Activated CD4-positive, alpha-beta T cell treated with anti-CD3 and anti-CD28 coated beads, Interleukin-2, Interleukin-4, amounts not matched to agents 100 ng/mL and 50 ng/mL, durations not matched to agents 16 hours and 8 hours (primary cell): ENCODE results near the gene SLC10A7.
A peak's percentile ranks its signal among the peaks of the same experiment; 100 is the strongest.

Experiments used
- DNase-seq: peaks from one replicate; pipeline ENCODE4 v3.0.0-alpha.2; 2020; ENCODE audit warnings: low spot score

Gene SLC10A7

DNA sequence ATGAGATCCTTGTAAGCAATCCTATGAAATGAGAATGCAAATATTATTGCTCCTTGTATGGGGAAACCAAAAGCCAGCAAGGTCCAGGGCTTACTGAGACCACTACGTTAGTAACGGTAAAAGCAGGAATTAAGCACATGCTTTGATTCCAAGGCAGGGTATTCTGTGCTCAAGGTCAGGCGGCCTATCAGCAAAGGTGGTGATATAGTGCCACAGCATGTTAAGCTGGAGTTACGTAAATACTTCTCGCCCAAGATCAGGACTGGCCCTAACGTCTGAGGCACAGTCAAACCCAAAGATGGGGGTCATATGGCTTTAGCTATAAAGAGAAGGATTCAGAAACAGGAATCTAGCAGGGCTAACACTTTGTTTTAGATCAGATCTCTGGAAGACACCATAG, 27.6 kb downstream of the SLC10A7 start:
- no peak for DNase-seq

- no peak for DNase-seq
These were observed 31.6 kb downstream of the SLC10A7 start for GRCh38 chr4:146490106-146490505.

DNA sequence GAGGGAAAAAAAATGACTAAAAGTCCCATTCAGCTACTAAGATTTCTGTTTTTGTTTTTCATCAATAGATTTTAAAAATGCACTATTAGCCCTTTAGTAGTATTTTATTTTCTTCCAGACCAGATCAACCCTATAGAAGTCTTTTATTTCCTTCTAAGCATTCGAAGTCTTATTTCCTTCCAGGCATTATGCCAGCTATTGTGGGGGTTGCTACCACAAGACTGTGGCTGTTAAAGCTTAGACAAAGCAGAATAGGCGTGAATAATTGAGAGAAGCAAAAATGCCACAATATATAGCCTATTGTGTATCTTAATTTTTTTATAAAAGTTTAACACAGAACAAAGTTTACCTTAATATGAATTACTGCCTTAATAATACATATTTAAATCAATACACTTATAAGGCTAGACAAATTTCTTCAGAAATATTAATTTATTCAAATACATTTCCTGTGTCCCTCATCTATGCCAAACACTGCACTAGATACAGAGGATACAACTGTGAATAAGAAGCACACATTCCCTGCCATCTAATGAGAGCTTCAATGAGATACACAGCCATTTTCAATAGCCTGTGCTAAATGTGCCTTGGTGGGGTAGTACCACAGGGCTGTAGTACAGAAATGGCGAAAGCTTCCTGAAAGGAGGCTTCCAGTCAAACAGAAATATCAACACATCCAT, 33.1 kb downstream of the SLC10A7 start:
- no peak for DNase-seq

- DNase-seq = peak; percentile 20
These were observed 35.2 kb downstream of the SLC10A7 start for GRCh38 chr4:146486565-146486964.

DNA sequence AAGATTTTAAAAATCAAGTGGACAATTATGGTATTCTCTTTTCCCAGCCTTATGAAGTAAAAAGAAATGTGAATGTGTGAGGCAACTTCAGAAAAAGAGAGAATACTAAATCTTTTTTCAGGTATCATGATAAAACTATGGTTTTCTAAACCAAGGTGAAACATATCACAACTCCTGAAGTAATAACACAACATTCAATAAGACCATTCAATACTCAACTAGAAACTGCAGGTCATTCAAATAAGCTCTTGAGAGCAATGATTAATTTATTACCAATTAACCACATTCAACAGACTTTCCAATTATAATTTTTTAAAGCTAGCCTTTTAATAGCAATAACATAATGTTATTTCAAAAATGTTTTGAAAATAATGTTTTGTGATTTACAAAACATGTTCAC, 35.8 kb downstream of the SLC10A7 start:
- no peak for DNase-seq

GRCh38 chr4:146482788-146483187, 39.0 kb downstream of the SLC10A7 start:
- DNase-seq = no peak

GRCh38 chr4:146481246-146481645, 40.5 kb downstream of the SLC10A7 start:
- no peak for DNase-seq

DNA sequence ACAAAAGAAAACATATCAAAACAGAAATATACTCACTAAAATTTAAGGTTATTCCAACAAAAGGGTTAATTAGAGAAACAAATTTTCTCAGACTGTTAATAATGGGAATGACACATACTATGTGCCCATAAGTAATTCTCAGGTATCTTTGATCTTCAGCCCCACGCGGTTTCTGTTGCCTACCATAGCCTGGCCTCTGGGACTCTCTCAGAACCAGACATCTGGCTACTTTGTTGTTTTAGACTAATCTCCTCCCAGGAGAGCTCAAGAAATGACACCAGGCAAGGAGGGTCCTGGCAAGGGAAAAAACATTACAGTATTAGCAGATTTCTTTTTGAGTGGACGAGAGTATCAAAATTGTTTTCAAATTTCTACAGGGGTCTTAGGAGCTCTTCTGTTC, 43.7 kb downstream of the SLC10A7 start:
- DNase-seq = no peak

GRCh38 chr4:146477054-146477453, 44.7 kb downstream of the SLC10A7 start:
- DNase-seq = no peak

GRCh38 chr4:146472404-146472803, 49.3 kb downstream of the SLC10A7 start:
- no peak for DNase-seq

GRCh38 chr4:146470604-146471003, 51.1 kb downstream of the SLC10A7 start:
- DNase-seq = no peak

DNA sequence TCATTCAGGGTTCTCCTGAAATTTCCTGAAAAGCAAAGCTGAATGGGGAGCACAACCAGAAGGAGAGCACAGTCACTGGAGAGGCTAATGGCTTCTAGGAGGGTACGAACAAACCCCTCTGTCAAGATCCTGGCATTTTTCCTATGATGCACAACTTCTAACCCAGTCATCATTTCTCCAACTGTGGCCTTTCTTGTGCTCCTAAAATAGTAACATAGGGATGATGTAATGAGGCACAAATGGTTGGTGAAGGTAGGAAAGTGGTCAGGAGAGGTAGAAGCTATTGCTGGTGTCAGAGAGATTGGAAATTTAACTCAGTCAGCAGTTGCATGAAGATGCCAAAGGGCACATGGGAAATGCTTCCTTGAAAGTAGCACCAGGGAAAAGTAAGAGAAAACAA, 52.7 kb downstream of the SLC10A7 start:
- no peak for DNase-seq

- DNase-seq = peak; percentile 31
These were observed 56.1 kb downstream of the SLC10A7 start for GRCh38 chr4:146465628-146466027.

DNA sequence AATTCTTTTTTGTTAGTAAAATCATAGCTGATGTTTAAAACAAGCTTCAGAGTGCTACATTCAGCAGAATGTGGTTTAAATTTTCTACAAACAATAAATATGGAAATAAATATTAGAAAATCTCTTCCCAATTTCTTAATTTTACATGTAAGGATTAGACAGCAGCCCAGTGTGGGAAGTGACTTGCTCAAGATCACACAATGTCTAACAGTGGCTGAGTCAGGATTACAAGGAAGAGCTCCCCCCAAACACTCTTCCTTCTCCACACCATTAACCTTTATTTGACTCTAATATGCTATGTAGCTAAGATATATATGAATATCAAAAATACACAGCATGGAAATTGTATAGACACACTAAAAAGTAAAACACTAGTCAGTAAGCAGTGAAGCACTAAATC, 59.5 kb downstream of the SLC10A7 start:
- DNase-seq = no peak

DNA sequence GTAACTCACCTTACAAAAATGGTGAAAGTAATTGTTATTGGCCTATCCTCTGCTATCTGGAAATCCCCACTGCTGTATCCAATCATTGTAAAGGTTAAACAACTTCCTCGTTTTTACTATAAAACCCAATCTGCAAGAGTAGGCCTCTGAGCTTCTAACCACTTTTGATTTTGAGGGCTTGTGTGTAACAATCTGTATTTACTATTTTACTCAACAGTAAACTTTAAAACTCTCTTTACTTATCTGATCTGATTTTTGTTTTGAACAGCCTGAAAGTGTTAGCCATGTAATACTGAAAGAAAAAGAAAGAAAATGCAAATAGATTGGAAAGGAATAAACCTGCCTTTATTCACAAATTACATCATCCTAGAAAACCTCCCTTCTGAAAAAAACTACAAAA, 63.1 kb downstream of the SLC10A7 start:
- peak; percentile 80 for DNase-seq

GRCh38 chr4:146456681-146457080, 65.1 kb downstream of the SLC10A7 start:
- DNase-seq = no peak

DNA sequence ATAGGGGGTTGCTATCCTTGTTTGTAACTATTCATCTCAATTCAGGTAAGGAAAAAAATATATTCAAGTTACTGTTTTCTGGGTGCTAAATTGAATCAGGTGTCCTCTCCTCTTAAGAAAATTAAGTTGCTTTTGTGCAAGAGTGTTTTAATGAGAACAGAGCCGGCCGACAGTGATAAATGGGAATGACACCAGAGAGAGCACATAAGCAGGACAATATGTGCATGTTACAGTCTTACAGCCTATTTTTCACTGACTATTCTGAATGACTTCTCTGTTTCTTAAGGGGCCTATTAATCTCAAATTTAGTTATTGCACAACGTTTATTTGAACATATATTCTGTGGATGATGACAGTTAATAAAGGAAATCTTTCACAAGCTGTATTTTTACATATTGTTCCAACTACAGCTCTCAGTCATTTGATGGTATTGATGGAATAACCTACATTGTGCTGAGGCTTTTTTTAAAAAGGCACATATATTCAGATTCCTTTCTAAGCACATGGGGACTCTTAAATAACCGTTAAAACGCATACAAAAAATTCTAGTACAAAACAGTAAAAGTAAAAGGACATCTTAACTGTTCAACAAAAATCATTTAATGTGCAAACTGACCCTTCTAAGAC, 68.4 kb downstream of the SLC10A7 start:
- no peak for DNase-seq

- peak; percentile 11 for DNase-seq
These were observed 71.2 kb downstream of the SLC10A7 start for GRCh38 chr4:146450524-146450923.

- DNase-seq = no peak
These were observed 75.2 kb downstream of the SLC10A7 start for GRCh38 chr4:146446555-146446954.

DNA sequence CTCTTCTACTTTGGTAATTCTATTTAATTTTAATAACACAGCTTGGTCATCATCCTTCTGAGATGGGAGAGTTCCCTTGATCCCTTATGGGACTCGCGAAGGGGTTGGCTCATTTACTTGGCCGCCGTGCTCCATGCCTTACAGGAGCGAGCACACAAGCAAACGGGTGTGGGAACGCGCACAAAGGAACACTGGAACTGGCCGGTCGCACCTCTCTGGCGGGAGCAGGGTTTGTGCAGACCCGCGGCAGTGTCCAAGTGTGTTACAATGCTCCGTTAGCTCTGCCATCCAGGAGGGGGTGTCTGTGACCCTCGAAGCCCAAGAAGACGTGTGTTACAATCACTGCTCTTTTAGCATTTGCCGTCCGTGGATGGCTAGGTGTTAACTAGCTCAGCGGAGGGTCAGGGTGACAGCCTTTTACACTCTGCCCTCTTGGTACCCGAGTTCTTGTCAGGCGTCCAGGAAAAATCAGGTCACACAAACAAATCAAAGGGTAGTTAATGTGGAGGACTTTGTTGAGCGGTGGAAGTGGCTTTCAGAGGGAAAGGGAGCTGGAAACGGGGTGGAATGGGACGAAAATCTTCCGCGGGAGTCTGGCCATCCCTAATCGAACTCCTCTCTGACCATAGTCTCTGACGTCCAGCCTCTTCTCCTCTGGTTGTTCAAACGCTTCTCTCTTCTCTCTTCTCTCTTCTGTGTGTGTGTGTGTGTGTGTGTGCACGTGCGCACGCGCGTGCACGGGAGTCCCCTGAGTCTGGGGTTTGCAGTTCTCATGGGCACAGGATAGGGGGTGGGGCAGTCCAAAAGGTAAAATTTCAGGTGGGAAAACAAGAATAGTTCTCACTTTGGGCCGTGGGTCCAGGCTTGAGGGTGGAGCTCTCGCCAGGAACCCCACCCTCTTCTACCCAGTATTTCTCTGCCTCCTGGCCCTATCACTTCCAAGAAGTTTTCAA, 76.3 kb downstream of the SLC10A7 start:
- no peak for DNase-seq

DNA sequence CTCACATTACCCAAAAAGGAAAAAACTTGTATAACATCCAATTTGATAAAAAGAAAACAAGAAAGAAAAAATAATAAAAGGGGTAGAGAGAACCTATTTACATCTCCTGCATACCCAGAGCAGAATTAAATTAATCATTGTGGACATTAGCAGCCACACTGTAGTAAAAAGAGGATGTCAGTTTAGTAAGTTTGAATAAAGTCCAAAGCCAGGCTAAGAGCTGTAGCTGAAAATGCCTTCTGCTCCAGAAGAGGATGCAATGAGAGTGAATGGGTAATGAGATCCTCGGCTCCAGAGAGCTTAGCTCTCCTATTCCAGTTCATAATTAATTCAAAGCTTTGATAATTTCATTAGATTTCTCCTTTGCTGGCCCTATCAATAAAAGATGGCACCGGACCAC, 78.2 kb downstream of the SLC10A7 start:
- DNase-seq = no peak

DNA sequence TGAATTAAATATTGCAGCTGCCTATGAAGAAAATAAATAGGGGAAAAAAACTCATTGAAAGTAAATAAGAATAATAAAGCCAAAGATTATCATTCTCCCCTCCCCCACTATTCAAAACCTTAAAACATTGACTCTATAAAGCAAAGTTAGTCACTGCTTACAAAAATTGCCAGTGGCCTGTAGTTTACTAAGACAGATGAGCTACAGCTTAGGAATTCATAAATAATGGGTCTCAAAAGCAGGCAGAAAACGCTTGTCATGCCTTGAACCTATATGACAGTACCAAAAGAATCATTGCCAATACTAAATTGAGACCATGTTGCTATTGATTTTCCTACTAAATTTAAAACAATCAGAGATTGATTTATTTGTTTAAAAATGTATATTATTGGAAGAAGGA, 78.9 kb downstream of the SLC10A7 start:
- no peak for DNase-seq

- no peak for DNase-seq
These were observed 81.7 kb downstream of the SLC10A7 start for GRCh38 chr4:146439999-146440398.
